HEK293 (cell line): ENCODE data around the gene PPP1R9B.
A peak's percentile ranks its signal among the peaks of the same experiment; 100 is the strongest.

Source experiments
- CTCF ChIA-PET: fragments of 350-600 bp; formaldehyde crosslinking; extraction: SDS; loops from one replicate; lab custom pipeline; 2021; ENCODE audit warnings: antibody characterized with exemption; lab: Yijun Ruan, JAX
- POLR2A ChIA-PET: fragments of 300-600 bp; formaldehyde crosslinking; extraction: SDS; loops from one replicate; lab custom pipeline; 2020; ENCODE audit warnings: antibody characterized with exemption, inconsistent platforms; lab: Yijun Ruan, JAX
- H3K27ac ChIP-seq: fragments of 200-500 bp; sonication (Bioruptor generic); 2 replicates; pipeline ENCODE4 v1.5.1; 2014; ENCODE audit warnings: low read depth, low read length, control low read depth, inconsistent platforms; ENCODE audit errors: extremely low read depth
- H3K36me3 ChIP-seq, 2 experiments: fragments of 200-500 bp in 1 of 2; sonication (Bioruptor generic) in 1 of 2; 1 replicate in 1 of 2; 2 replicates in 1 of 2; pipeline ENCODE4 v1.5.1; 2014 to 2017; ENCODE audit warnings: inconsistent platforms in 2 of 2, low read length in 2 of 2; ENCODE audit not compliant: control insufficient read depth in 2 of 2, insufficient read depth in 1 of 2
- H3K4me1 ChIP-seq: fragments of 200-500 bp; sonication (Bioruptor generic); 2 replicates; pipeline ENCODE4 v1.5.1; 2014; ENCODE audit warnings: mild to moderate bottlenecking, low read length, inconsistent platforms; ENCODE audit not compliant: control insufficient read depth, insufficient read depth
- H3K4me3 ChIP-seq: 2 replicates; pipeline ENCODE4 v1.5.1; 2011; ENCODE audit warnings: low read depth, mild to moderate bottlenecking, control low read depth, low read length, moderate library complexity
- H3K9me3 ChIP-seq: fragments of 200-500 bp; sonication (Bioruptor generic); 2 replicates; pipeline ENCODE4 v1.5.1; 2014; ENCODE audit warnings: low read depth, low read length, inconsistent platforms; ENCODE audit not compliant: control insufficient read depth, insufficient read depth
- KLF1 ChIP-seq: fragments of 450-650 bp; formaldehyde crosslinking; IDR thresholded peaks from 2 replicates; pipeline ENCODE4 v1.5.1; 2016; ENCODE audit warnings: missing biosample characterization, missing genetic modification characterization
- KLF16 ChIP-seq: fragments of 450-650 bp; formaldehyde crosslinking; IDR thresholded peaks from 2 replicates; pipeline ENCODE4 v1.5.1; 2017; ENCODE audit warnings: missing biosample characterization, missing genetic modification characterization
- KLF9 ChIP-seq: fragments of 450-650 bp; formaldehyde crosslinking; IDR thresholded peaks from 2 replicates; pipeline ENCODE4 v1.5.1; 2016; ENCODE audit warnings: missing biosample characterization, missing genetic modification characterization, low read depth
- OVOL3 ChIP-seq: fragments of 450-650 bp; formaldehyde crosslinking; IDR thresholded peaks from 2 replicates; pipeline ENCODE4 v1.5.1; 2016; ENCODE audit warnings: missing biosample characterization, missing genetic modification characterization
- RBAK ChIP-seq: fragments of 450-650 bp; formaldehyde crosslinking; IDR thresholded peaks from 2 replicates; pipeline ENCODE4 v1.5.1; 2016; ENCODE audit warnings: missing biosample characterization, missing genetic modification characterization
- SP3 ChIP-seq: fragments of 450-650 bp; formaldehyde crosslinking; IDR thresholded peaks from 2 replicates; pipeline ENCODE4 v1.5.1; 2016; ENCODE audit warnings: missing biosample characterization, missing genetic modification characterization
- TSHZ1 ChIP-seq: fragments of 450-650 bp; formaldehyde crosslinking; IDR thresholded peaks from 2 replicates; pipeline ENCODE4 v1.5.1; 2016; ENCODE audit warnings: missing biosample characterization, missing genetic modification characterization, borderline replicate concordance
- YY1 ChIP-seq: fragments of 450-650 bp; formaldehyde crosslinking; IDR thresholded peaks from 2 replicates; pipeline ENCODE4 v1.5.1; 2018; ENCODE audit warnings: missing biosample characterization, missing genetic modification characterization
- ZBTB10 ChIP-seq: fragments of 450-650 bp; formaldehyde crosslinking; IDR thresholded peaks from 2 replicates; pipeline ENCODE4 v1.5.1; 2016; ENCODE audit warnings: missing biosample characterization, missing genetic modification characterization
- ZBTB11 ChIP-seq: fragments of 450-650 bp; formaldehyde crosslinking; conservative IDR thresholded peaks from 2 replicates; pipeline ENCODE4 v1.5.1; 2016; ENCODE audit warnings: low read depth, missing biosample characterization, missing genetic modification characterization
- ZBTB20 ChIP-seq: fragments of 450-650 bp; formaldehyde crosslinking; IDR thresholded peaks from 2 replicates; pipeline ENCODE4 v1.5.1; 2016; ENCODE audit warnings: missing biosample characterization, missing genetic modification characterization
- ZBTB21 ChIP-seq: fragments of 450-650 bp; formaldehyde crosslinking; IDR thresholded peaks from 2 replicates; pipeline ENCODE4 v1.5.1; 2017; ENCODE audit warnings: missing biosample characterization, missing genetic modification characterization
- ZFP3 ChIP-seq: fragments of 450-650 bp; formaldehyde crosslinking; IDR thresholded peaks from 2 replicates; pipeline ENCODE4 v1.5.1; 2016; ENCODE audit warnings: low read depth, missing biosample characterization, missing genetic modification characterization
- ZFP41 ChIP-seq: fragments of 450-650 bp; formaldehyde crosslinking; IDR thresholded peaks from 2 replicates; pipeline ENCODE4 v1.5.1; 2016; ENCODE audit warnings: missing biosample characterization, missing genetic modification characterization, borderline replicate concordance
- ZIC2 ChIP-seq: fragments of 450-650 bp; formaldehyde crosslinking; IDR thresholded peaks from 2 replicates; pipeline ENCODE4 v1.5.1; 2016; ENCODE audit warnings: missing biosample characterization, missing genetic modification characterization
- ZNF274 ChIP-seq, 2 experiments: fragments of 200-500 bp in 1 of 2; fragments of 450-650 bp in 1 of 2; sonication (Bioruptor generic) in 1 of 2; formaldehyde crosslinking in 1 of 2; IDR thresholded peaks; 2 replicates each; pipeline versions ENCODE4 v1.5.1 to v1.6.1; 2014 to 2016; ENCODE audit warnings: borderline replicate concordance in 1 of 2, inconsistent platforms in 1 of 2, low read length in 1 of 2, missing biosample characterization in 1 of 2, missing genetic modification characterization in 1 of 2
- ZNF398 ChIP-seq: fragments of 450-650 bp; formaldehyde crosslinking; IDR thresholded peaks from 2 replicates; pipeline ENCODE4 v1.5.1; 2017; ENCODE audit warnings: missing biosample characterization, missing genetic modification characterization
- ZNF530 ChIP-seq: fragments of 450-650 bp; formaldehyde crosslinking; IDR thresholded peaks from 2 replicates; pipeline ENCODE4 v1.5.1; 2016; ENCODE audit warnings: low read depth, missing biosample characterization, missing genetic modification characterization
- ZNF585B ChIP-seq: fragments of 450-650 bp; formaldehyde crosslinking; IDR thresholded peaks from 2 replicates; pipeline ENCODE4 v1.5.1; 2016; ENCODE audit warnings: missing biosample characterization, missing genetic modification characterization
- ZNF600 ChIP-seq: fragments of 450-650 bp; formaldehyde crosslinking; IDR thresholded peaks from 2 replicates; pipeline ENCODE4 v1.5.1; 2016; ENCODE audit warnings: missing biosample characterization, missing genetic modification characterization
- ZNF701 ChIP-seq: fragments of 450-650 bp; formaldehyde crosslinking; IDR thresholded peaks from 2 replicates; pipeline ENCODE4 v1.5.1; 2016; ENCODE audit warnings: missing biosample characterization, missing genetic modification characterization
- ZNF837 ChIP-seq: fragments of 450-650 bp; formaldehyde crosslinking; IDR thresholded peaks from 2 replicates; pipeline ENCODE4 v1.5.1; 2016; ENCODE audit warnings: missing biosample characterization, missing genetic modification characterization

PPP1R9B gene

GRCh38 chr17:50130559-50131305, 19.7 kb downstream of the PPP1R9B start (continued):
- TF ChIP-seq ZNF530 (tag by site-specific recombination) (no peak), ZNF600 (tag by site-specific recombination) (peak; percentile 58), OVOL3 (tag by site-specific recombination) (no peak)

- Histone ChIP-seq H3K27ac (no peak within 1 kb of the TSS), H3K36me3 (peaks cover 0 to 19% of the 10 kb centered on the region in 2 experiments; a peak in 1 of 3 replicates), H3K9me3 (no peaks in the 10 kb centered on the region), H3K4me1 (no peaks in the 10 kb centered on the region), H3K4me3 (peak within 1 kb of the TSS; percentile 35)
- ChIA-PET CTCF (interaction anchor here (0.6 to 2.0 kb wide), 7 partner anchors 9 to 37 kb away, joined by 4 to 23 read pairs (median 5); no protein-coding TSS in a partner anchor), POLR2A (interaction anchor here (0.5 to 1.7 kb wide), 6 partner anchors 9 to 70 kb away, joined by 3 to 7 read pairs (median 5); no protein-coding TSS in a partner anchor)
- TF ChIP-seq ZNF274 (IDR thresholded peaks at IDR 0.05; ENCODE audit: low read length) (no peak), ZNF274 (tag by site-specific recombination; IDR thresholded peaks at IDR 0.05; ENCODE audit: borderline replicate concordance) (no peak), YY1 (tag by site-specific recombination) (no peak), ZIC2 (tag by site-specific recombination) (0 out of 2 replicates have a peak, but pooled peaks have one; percentile 22), ZNF701 (tag by site-specific recombination) (no peak), KLF1 (tag by site-specific recombination) (0 out of 2 replicates have a peak, but pooled peaks have one; percentile 35), ZNF398 (peak; percentile 95), SP3 (no peak; the same call in none of the 2 replicates), ZFP41 (tag by site-specific recombination) (no peak), ZNF837 (0 out of 2 replicates have a peak, but pooled peaks have one; percentile 56), RBAK (no peak), ZBTB20 (tag by site-specific recombination) (peak; percentile 27; the same call in 1 of the 2 replicates), KLF9 (peak; percentile 57), ZFP3 (tag by site-specific recombination) (no peak), TSHZ1 (tag by site-specific recombination) (peak; percentile 70), ZNF585B (tag by site-specific recombination) (no peak), ZBTB10 (tag by site-specific recombination) (no peak; the same call in 1 of the 2 replicates), ZBTB11 (tag by site-specific recombination) (0 out of 2 replicates have a peak, but pooled peaks have one; percentile 3), ZBTB21 (no peak; the same call in 1 of the 2 replicates), KLF16 (tag by site-specific recombination) (peak; percentile 84)
These were observed 20.5 kb downstream of the PPP1R9B start, which contains the start of gene SAMD14 for GRCh38 chr17:50129728-50130558. Gene SAMD14, minus strand, starts transcription at chr17:50130160. Its CDS starts 5,201 bp downstream, at chr17:50124959.
